GM03348 (cell line): ENCODE data around the gene INTS6.

ENCODE experiments used
- DNase-seq: peaks from one replicate; pipeline ENCODE4 v3.0.0; 2012; ENCODE audit warnings: low spot score

Gene INTS6

GRCh38 chr13:51405176-51405575 is 47.7 kb downstream of the INTS6 start:
- no peak for DNase-seq

- DNase-seq: peak; percentile 70
These were observed 55.4 kb downstream of the INTS6 start for GRCh38 chr13:51397262-51397941.

- DNase-seq: peak; percentile 28
These were observed 56.5 kb downstream of the INTS6 start for GRCh38 chr13:51396352-51396751.

- no peak for DNase-seq
These were observed 58.1 kb downstream of the INTS6 start for GRCh38 chr13:51394724-51395123.

GRCh38 chr13:51385114-51385513 is 67.7 kb downstream of the INTS6 start:
- DNase-seq: no peak

GRCh38 chr13:51380269-51380668 is 72.6 kb downstream of the INTS6 start:
- DNase-seq: no peak

- no peak for DNase-seq
These were observed 79.4 kb downstream of the INTS6 start for GRCh38 chr13:51373451-51373850.

- no peak for DNase-seq
These were observed 81.0 kb downstream of the INTS6 start for GRCh38 chr13:51371768-51372399.

GRCh38 chr13:51370811-51371210 is 82.0 kb downstream of the INTS6 start:
- no peak for DNase-seq

GRCh38 chr13:51370116-51370515 is 82.7 kb downstream of the INTS6 start:
- DNase-seq: peak; percentile 33

GRCh38 chr13:51364404-51365008 is 88.3 kb downstream of the INTS6 start:
- peak; percentile 29 for DNase-seq

GRCh38 chr13:51363625-51364024 is 89.2 kb downstream of the INTS6 start:
- DNase-seq: no peak

- DNase-seq: no peak
These were observed 91.7 kb downstream of the INTS6 start for GRCh38 chr13:51361106-51361505.

GRCh38 chr13:51360489-51360888 is 92.3 kb downstream of the INTS6 start:
- DNase-seq: no peak

GRCh38 chr13:51359352-51359751 is 93.5 kb downstream of the INTS6 start:
- no peak for DNase-seq

GRCh38 chr13:51357928-51358595 is 94.8 kb downstream of the INTS6 start:
- no peak for DNase-seq

GRCh38 chr13:51355217-51355616 is 97.6 kb downstream of the INTS6 start:
- DNase-seq: no peak

GRCh38 chr13:51349016-51349415 is 103.8 kb downstream of the INTS6 start:
- no peak for DNase-seq

- DNase-seq: no peak
These were observed 104.5 kb downstream of the INTS6 start for GRCh38 chr13:51348069-51348967.

- DNase-seq: no peak
These were observed 105.7 kb downstream of the INTS6 start for GRCh38 chr13:51347099-51347498.

GRCh38 chr13:51346397-51346796 is 106.4 kb downstream of the INTS6 start:
- no peak for DNase-seq

- no peak for DNase-seq
These were observed 109.4 kb downstream of the INTS6 start for GRCh38 chr13:51343475-51343874.
